ENCODE results near the gene TRHDE.

DNA sequence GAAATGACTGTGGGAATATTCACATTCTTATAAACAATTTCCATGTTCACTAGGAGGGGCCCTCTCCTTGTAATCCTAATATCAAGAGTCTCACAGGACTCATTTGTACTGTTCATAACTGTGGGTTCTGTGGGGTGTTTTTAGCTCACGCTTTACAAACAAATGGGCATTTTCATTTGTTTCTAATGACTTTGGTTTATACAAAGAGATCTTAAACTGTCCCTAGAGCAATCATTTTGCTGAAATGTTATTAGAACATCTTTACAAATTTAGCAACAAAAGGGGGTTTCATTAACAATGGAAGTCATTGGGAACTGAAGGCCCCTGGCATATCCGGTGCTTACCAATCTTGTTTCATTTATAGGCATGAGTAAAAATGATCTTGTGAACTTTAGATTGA is 370.5 kb downstream of the TRHDE start:
- no peak for TF ChIP-seq EZH2 (IDR thresholded peaks at IDR 0.05; ENCODE audit: low read length)
- TF ChIP-seq, protein P1, sequence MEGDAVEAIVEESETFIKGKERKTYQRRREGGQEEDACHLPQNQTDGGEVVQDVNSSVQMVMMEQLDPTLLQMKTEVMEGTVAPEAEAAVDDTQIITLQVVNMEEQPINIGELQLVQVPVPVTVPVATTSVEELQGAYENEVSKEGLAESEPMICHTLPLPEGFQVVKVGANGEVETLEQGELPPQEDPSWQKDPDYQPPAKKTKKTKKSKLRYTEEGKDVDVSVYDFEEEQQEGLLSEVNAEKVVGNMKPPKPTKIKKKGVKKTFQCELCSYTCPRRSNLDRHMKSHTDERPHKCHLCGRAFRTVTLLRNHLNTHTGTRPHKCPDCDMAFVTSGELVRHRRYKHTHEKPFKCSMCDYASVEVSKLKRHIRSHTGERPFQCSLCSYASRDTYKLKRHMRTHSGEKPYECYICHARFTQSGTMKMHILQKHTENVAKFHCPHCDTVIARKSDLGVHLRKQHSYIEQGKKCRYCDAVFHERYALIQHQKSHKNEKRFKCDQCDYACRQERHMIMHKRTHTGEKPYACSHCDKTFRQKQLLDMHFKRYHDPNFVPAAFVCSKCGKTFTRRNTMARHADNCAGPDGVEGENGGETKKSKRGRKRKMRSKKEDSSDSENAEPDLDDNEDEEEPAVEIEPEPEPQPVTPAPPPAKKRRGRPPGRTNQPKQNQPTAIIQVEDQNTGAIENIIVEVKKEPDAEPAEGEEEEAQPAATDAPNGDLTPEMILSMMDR (optimal IDR thresholded peaks at IDR 0.05 in 1 of 3, IDR thresholded peaks at IDR 0.05 in 1 of 3, conservative IDR thresholded peaks at IDR 0.05 in 1 of 3; ENCODE audit: extremely low read depth in 1 of 3, insufficient read depth in 2 of 3, low read length in 3 of 3), result no peak
